GM12891 (cell line): Measurements from ENCODE around the gene KRTAP3-1.

Source experiments
- PAX5 ChIP-seq: IDR thresholded peaks from 2 replicates; pipeline ENCODE4 v1.6.1; 2011; ENCODE audit warnings: low read length, moderate library complexity, mild to moderate bottlenecking; ENCODE audit not compliant: insufficient read depth, severe bottlenecking
- POLR2A ChIP-seq: IDR thresholded peaks from 2 replicates; pipeline ENCODE4 v1.6.1; 2011; ENCODE audit warnings: low read depth, low read length, control low read depth
- POLR2AphosphoS5 ChIP-seq: IDR thresholded peaks from 2 replicates; pipeline ENCODE4 v1.6.1; 2011; ENCODE audit warnings: low read depth, low read length, control low read depth
- POU2F2 ChIP-seq: IDR thresholded peaks from 2 replicates; pipeline ENCODE4 v1.6.1; 2011; ENCODE audit warnings: low read depth, mild to moderate bottlenecking, control low read depth, low read length, moderate library complexity
- SPI1 ChIP-seq: IDR thresholded peaks from 2 replicates; pipeline ENCODE4 v1.6.1; 2011; ENCODE audit warnings: low read depth, low read length, control low read depth
- TAF1 ChIP-seq: IDR thresholded peaks from 2 replicates; pipeline ENCODE4 v1.6.1; 2011; ENCODE audit warnings: low read depth, low read length, control low read depth

GRCh38 chr17:40997361-40997760 is 11.6 kb downstream of the KRTAP3-1 start:
- no peak for TF ChIP-seq POLR2A
- no peak for TF ChIP-seq POLR2AphosphoS5
- no peak for TF ChIP-seq PAX5
- no peak for TF ChIP-seq TAF1
- no peak for TF ChIP-seq POU2F2
- no peak for TF ChIP-seq SPI1
